Muscle layer of colon (tissue), 2 donors: ENCODE measurements around the gene CBX4.

Experiments
- H3K27ac ChIP-seq: one replicate; pipeline ENCODE4 v1.7.0; 2013; ENCODE audit warnings: low read depth, mild to moderate bottlenecking, low read length, moderate library complexity
- H3K27me3 ChIP-seq, 2 donors: one replicate each; pipeline ENCODE4 v1.7.0; 2013; ENCODE audit warnings: low read length in 2 of 2, mild to moderate bottlenecking in 2 of 2; ENCODE audit not compliant: insufficient read depth in 2 of 2, control insufficient read depth in 1 of 2
- H3K36me3 ChIP-seq: one replicate; pipeline ENCODE4 v1.7.0; 2013; ENCODE audit warnings: mild to moderate bottlenecking, low read length; ENCODE audit not compliant: insufficient read depth
- H3K4me1 ChIP-seq: one replicate; pipeline ENCODE4 v1.7.0; 2013; ENCODE audit warnings: mild to moderate bottlenecking, low read length; ENCODE audit not compliant: insufficient read depth
- H3K4me3 ChIP-seq, 2 donors: one replicate each; pipeline ENCODE4 v1.7.0; 2013; ENCODE audit warnings: low read length in 2 of 2, low read depth in 1 of 2, mild to moderate bottlenecking in 1 of 2, moderate library complexity in 1 of 2
- H3K9ac ChIP-seq: one replicate; pipeline ENCODE4 v1.7.0; 2013; ENCODE audit warnings: low read length
- H3K9me3 ChIP-seq: one replicate; pipeline ENCODE4 v1.7.0; 2013; ENCODE audit warnings: mild to moderate bottlenecking, low read length
- donor health status: abdominal sarcoma.
- donor health status: Adenocarcinoma of cecum.

CBX4 gene

GRCh38 chr17:79831265-79832217 lies 7.7 kb downstream of the CBX4 start:
- Histone ChIP-seq H3K27me3 (no peaks in the 10 kb centered on the region), H3K9me3 (no peaks in the 10 kb centered on the region), H3K36me3 (peaks cover 8% of the 10 kb centered on the region), H3K27ac (no peak overlapping the region), H3K4me1 (peaks cover 18% of the 10 kb centered on the region), H3K4me3 (peak overlapping the region in 1 of 2 donors; percentile 36), H3K9ac (no peak overlapping the region)

- H3K4me1 ChIP-seq, result peaks cover 15% of the 10 kb centered on the region
- no peaks in the 10 kb centered on the region for H3K9me3 ChIP-seq
- H3K4me3 ChIP-seq, result no peak overlapping the region
- H3K9ac ChIP-seq, result no peak overlapping the region
- H3K36me3 ChIP-seq, result peaks cover 8% of the 10 kb centered on the region
- no peaks in the 10 kb centered on the region for H3K27me3 ChIP-seq
- H3K27ac ChIP-seq, result no peak overlapping the region
Measured at GRCh38 chr17:79830763-79831264, 8.4 kb downstream of the CBX4 start.

GRCh38 chr17:79830303-79830702 lies 8.9 kb downstream of the CBX4 start:
- H3K27ac ChIP-seq, result no peak overlapping the region
- no peak overlapping the region for H3K4me3 ChIP-seq
- H3K9ac ChIP-seq, result no peak overlapping the region
- no peaks in the 10 kb centered on the region for H3K27me3 ChIP-seq
- H3K9me3 ChIP-seq, result no peaks in the 10 kb centered on the region
- H3K36me3 ChIP-seq, result peaks cover 8% of the 10 kb centered on the region
- peaks cover 15% of the 10 kb centered on the region for H3K4me1 ChIP-seq

GRCh38 chr17:79829457-79829856 lies 9.8 kb downstream of the CBX4 start:
- Histone ChIP-seq H3K4me1 (peaks cover 15% of the 10 kb centered on the region), H3K27ac (no peak overlapping the region), H3K4me3 (no peak overlapping the region), H3K36me3 (no peaks in the 10 kb centered on the region), H3K9ac (no peak overlapping the region), H3K9me3 (no peaks in the 10 kb centered on the region), H3K27me3 (no peaks in the 10 kb centered on the region)

- no peak overlapping the region for H3K4me3 ChIP-seq
- no peaks in the 10 kb centered on the region for H3K9me3 ChIP-seq
- no peak overlapping the region for H3K27ac ChIP-seq
- peaks cover 15% of the 10 kb centered on the region for H3K4me1 ChIP-seq
- no peaks in the 10 kb centered on the region for H3K27me3 ChIP-seq
- no peak overlapping the region for H3K9ac ChIP-seq
- H3K36me3 ChIP-seq, result no peaks in the 10 kb centered on the region
Measured at GRCh38 chr17:79829004-79829403, 10.2 kb downstream of the CBX4 start.

GRCh38 chr17:79826841-79827578 lies 12.2 kb downstream of the CBX4 start:
- H3K9ac ChIP-seq, result no peak overlapping the region
- no peaks in the 10 kb centered on the region for H3K9me3 ChIP-seq
- H3K4me3 ChIP-seq, result no peak overlapping the region
- H3K4me1 ChIP-seq, result peaks cover 9% of the 10 kb centered on the region
- H3K27me3 ChIP-seq, result no peaks in the 10 kb centered on the region
- no peaks in the 10 kb centered on the region for H3K36me3 ChIP-seq
- no peak overlapping the region for H3K27ac ChIP-seq

GRCh38 chr17:79826204-79826680 lies 13.0 kb downstream of the CBX4 start:
- Histone ChIP-seq H3K9me3 (no peaks in the 10 kb centered on the region), H3K4me3 (no peak overlapping the region), H3K27me3 (no peaks in the 10 kb centered on the region), H3K4me1 (peaks cover 2% of the 10 kb centered on the region), H3K36me3 (no peaks in the 10 kb centered on the region), H3K27ac (no peak overlapping the region), H3K9ac (no peak overlapping the region)

- no peak overlapping the region for H3K9ac ChIP-seq
- no peaks in the 10 kb centered on the region for H3K4me1 ChIP-seq
- no peaks in the 10 kb centered on the region for H3K9me3 ChIP-seq
- no peaks in the 10 kb centered on the region for H3K27me3 ChIP-seq
- H3K27ac ChIP-seq, result no peak overlapping the region
- no peak overlapping the region for H3K4me3 ChIP-seq
- H3K36me3 ChIP-seq, result no peaks in the 10 kb centered on the region
Measured at GRCh38 chr17:79825580-79825921, 13.7 kb downstream of the CBX4 start.

GRCh38 chr17:79824893-79825579 lies 14.2 kb downstream of the CBX4 start:
- H3K9ac ChIP-seq, result no peak overlapping the region
- H3K27ac ChIP-seq, result no peak overlapping the region

GRCh38 chr17:79824234-79824633 lies 15.0 kb downstream of the CBX4 start:
- H3K9me3 ChIP-seq, result no peaks in the 10 kb centered on the region
- no peaks in the 10 kb centered on the region for H3K27me3 ChIP-seq
- H3K27ac ChIP-seq, result no peak overlapping the region
- H3K4me3 ChIP-seq, result no peak overlapping the region
- no peaks in the 10 kb centered on the region for H3K36me3 ChIP-seq
- no peaks in the 10 kb centered on the region for H3K4me1 ChIP-seq
- no peak overlapping the region for H3K9ac ChIP-seq

More at GRCh38 chr17:79824893-79825579, 14.2 kb downstream of the CBX4 start:
- no peaks in the 10 kb centered on the region for H3K27me3 ChIP-seq
- H3K36me3 ChIP-seq, result no peaks in the 10 kb centered on the region
- H3K4me1 ChIP-seq, result no peaks in the 10 kb centered on the region
- no peak overlapping the region for H3K4me3 ChIP-seq
- H3K9me3 ChIP-seq, result no peaks in the 10 kb centered on the region

- no peaks in the 10 kb centered on the region for H3K36me3 ChIP-seq
- H3K4me3 ChIP-seq, result no peak overlapping the region
- peaks cover 0 to 3% of the 10 kb centered on the region in 2 donors for H3K27me3 ChIP-seq
Measured at GRCh38 chr17:79822583-79823124, 16.6 kb downstream of the CBX4 start.

More at GRCh38 chr17:79822583-79823124, 16.6 kb downstream of the CBX4 start:
- Histone ChIP-seq H3K9ac (no peak overlapping the region), H3K4me1 (no peaks in the 10 kb centered on the region), H3K9me3 (no peaks in the 10 kb centered on the region), H3K27ac (no peak overlapping the region)
